Cardiac muscle cell (in vitro differentiated cells and primary cell): ENCODE measurements around the gene PRKCH. TPM values are rescaled to one million over a fixed set of nuclear protein-coding genes. Genes with fewer than 3 reads are reported as not detected.

Experiments
- DNase-seq, 2 donors: peaks; one replicate each; pipeline versions ENCODE4 v3.0.0 to v3.0.0-alpha.2; 2010 to 2017; ENCODE audit warnings: low read depth in 1 of 2, low spot score in 1 of 2
- H3K27ac ChIP-seq: fragments of 200-600 bp; sonication (generic); 2 replicates; pipeline ENCODE4 v1.5.1; 2016
- H3K27me3 ChIP-seq: fragments of 200-600 bp; sonication (generic); 2 replicates; pipeline ENCODE4 v1.6.0; 2016; ENCODE audit warnings: control low read depth
- H3K36me3 ChIP-seq: fragments of 200-600 bp; sonication (generic); 2 replicates; pipeline ENCODE4 v1.5.1; 2016; ENCODE audit warnings: control low read depth
- H3K4me1 ChIP-seq: fragments of 200-600 bp; sonication (generic); 2 replicates; pipeline ENCODE4 v1.8.1; 2017; ENCODE audit warnings: low read depth, mild to moderate bottlenecking, mixed run types
- H3K4me3 ChIP-seq: fragments of 200-600 bp; sonication (generic); 2 replicates; pipeline ENCODE4 v1.5.1; 2016; ENCODE audit warnings: mild to moderate bottlenecking
- H3K9me3 ChIP-seq: fragments of 200-600 bp; sonication (generic); 2 replicates; pipeline ENCODE4 v1.5.1; 2017; ENCODE audit warnings: low read depth, mild to moderate bottlenecking, control low read depth
- CTCF ChIP-seq: IDR thresholded peaks from 2 replicates; pipeline ENCODE4 v1.5.1; 2012; ENCODE audit warnings: low read depth, mild to moderate bottlenecking, low read length
- polyA plus RNA-seq: library from polyadenylated mRNA; unstranded; fragments of >200 nt; fragmentation: Nextera tagmentation; extraction: Ambion mirVana; gene quantifications from 2 replicates; pipeline ENCODE4 v1.2.1, GENCODE V29; 2016
- total RNA-seq: library from RNA; depleted of rRNA; stranded (reverse); fragments of >200 nt; gene quantifications from 2 replicates; pipeline ENCODE4 v1.2.3, GENCODE V29; 2016

The PRKCH gene
- total and polyA plus RNA-seq, 2 experiments from 2014 or later: 51.0 to 128 TPM

- Histone ChIP-seq H3K4me1 (peaks cover 26% of the 10 kb centered on the region), H3K27ac (no peak overlapping the region), H3K4me3 (no peak overlapping the region), H3K9me3 (no peaks in the 10 kb centered on the region), H3K36me3 (no peaks in the 10 kb centered on the region), H3K27me3 (no peaks in the 10 kb centered on the region)
- DNase-seq: no peak
- no peak for TF ChIP-seq CTCF
Observed at GRCh38 chr14:61326146-61326545, 4.8 kb downstream of the PRKCH start.

GRCh38 chr14:61326847-61327246 is 5.5 kb downstream of the PRKCH start:
- no peak for TF ChIP-seq CTCF
- H3K9me3 ChIP-seq: no peaks in the 10 kb centered on the region
- peaks cover 26% of the 10 kb centered on the region for H3K4me1 ChIP-seq
- no peaks in the 10 kb centered on the region for H3K36me3 ChIP-seq
- no peaks in the 10 kb centered on the region for H3K27me3 ChIP-seq
- peak in 1 of 2 donors; percentile 73 for DNase-seq
- H3K4me3 ChIP-seq: no peak overlapping the region
- H3K27ac ChIP-seq: peak overlapping the region; percentile 15

GRCh38 chr14:61328626-61329262 is 7.4 kb downstream of the PRKCH start:
- H3K4me1 ChIP-seq: peaks cover 34% of the 10 kb centered on the region
- no peak for DNase-seq
- H3K9me3 ChIP-seq: no peaks in the 10 kb centered on the region
- H3K27ac ChIP-seq: no peak overlapping the region
- TF ChIP-seq CTCF: no peak
- no peak overlapping the region for H3K4me3 ChIP-seq
- no peaks in the 10 kb centered on the region for H3K36me3 ChIP-seq
- no peaks in the 10 kb centered on the region for H3K27me3 ChIP-seq

- H3K9me3 ChIP-seq: no peaks in the 10 kb centered on the region
- peak overlapping the region; percentile 61 for H3K27ac ChIP-seq
- H3K27me3 ChIP-seq: no peaks in the 10 kb centered on the region
- DNase-seq: no peak
- H3K4me3 ChIP-seq: no peak overlapping the region
- peaks cover 36% of the 10 kb centered on the region for H3K4me1 ChIP-seq
- no peaks in the 10 kb centered on the region for H3K36me3 ChIP-seq
- no peak for TF ChIP-seq CTCF
Observed at GRCh38 chr14:61329478-61330051, 8.2 kb downstream of the PRKCH start.

- H3K27me3 ChIP-seq: no peaks in the 10 kb centered on the region
- H3K27ac ChIP-seq: peak overlapping the region; percentile 61
- H3K36me3 ChIP-seq: no peaks in the 10 kb centered on the region
- no peaks in the 10 kb centered on the region for H3K9me3 ChIP-seq
- TF ChIP-seq CTCF: no peak
- peaks cover 39% of the 10 kb centered on the region for H3K4me1 ChIP-seq
- H3K4me3 ChIP-seq: no peak overlapping the region
- no peak for DNase-seq
Observed at GRCh38 chr14:61330511-61330910, 9.1 kb downstream of the PRKCH start.
